ENCODE measurements around the gene CDH1.

DNA sequence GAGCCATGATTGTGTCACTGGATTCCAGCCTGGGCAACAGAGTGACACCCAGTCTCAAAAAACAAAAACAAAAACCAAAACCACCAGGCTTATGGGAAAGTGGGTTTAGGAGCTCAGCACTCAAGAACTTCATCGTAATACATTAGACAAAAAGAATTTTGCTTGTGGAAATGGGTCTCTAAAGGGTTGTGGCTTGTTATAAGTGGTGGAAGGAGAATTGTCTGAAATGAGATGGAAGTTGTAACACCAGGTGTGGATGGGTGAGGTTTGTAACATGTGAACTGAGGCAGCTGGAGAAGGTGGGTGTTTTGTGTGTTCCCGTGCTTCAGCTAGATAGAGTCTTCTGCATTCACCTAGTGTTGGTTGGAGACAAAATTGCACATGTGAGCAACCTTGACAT lies 35.8 kb downstream of the CDH1 start:
- TF ChIP-seq, protein P1, sequence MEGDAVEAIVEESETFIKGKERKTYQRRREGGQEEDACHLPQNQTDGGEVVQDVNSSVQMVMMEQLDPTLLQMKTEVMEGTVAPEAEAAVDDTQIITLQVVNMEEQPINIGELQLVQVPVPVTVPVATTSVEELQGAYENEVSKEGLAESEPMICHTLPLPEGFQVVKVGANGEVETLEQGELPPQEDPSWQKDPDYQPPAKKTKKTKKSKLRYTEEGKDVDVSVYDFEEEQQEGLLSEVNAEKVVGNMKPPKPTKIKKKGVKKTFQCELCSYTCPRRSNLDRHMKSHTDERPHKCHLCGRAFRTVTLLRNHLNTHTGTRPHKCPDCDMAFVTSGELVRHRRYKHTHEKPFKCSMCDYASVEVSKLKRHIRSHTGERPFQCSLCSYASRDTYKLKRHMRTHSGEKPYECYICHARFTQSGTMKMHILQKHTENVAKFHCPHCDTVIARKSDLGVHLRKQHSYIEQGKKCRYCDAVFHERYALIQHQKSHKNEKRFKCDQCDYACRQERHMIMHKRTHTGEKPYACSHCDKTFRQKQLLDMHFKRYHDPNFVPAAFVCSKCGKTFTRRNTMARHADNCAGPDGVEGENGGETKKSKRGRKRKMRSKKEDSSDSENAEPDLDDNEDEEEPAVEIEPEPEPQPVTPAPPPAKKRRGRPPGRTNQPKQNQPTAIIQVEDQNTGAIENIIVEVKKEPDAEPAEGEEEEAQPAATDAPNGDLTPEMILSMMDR (IDR thresholded peaks at IDR 0.05): no peak
- no peak for TF ChIP-seq ZFX (IDR thresholded peaks at IDR 0.05; ENCODE audit: borderline replicate concordance)
